Activated CD8-positive, alpha-beta T cell treated with anti-CD3 and anti-CD28 coated beads for 36 hours (primary cell): ENCODE results near the gene UBE4B. TPM values are rescaled to one million over a fixed set of nuclear protein-coding genes. Genes with fewer than 3 reads are reported as not detected.

Experiments used
- ATAC-seq: fragments of 200-7000 bp; cut with Tn5 transposase; one replicate; pipeline ENCODE4 v1.10.0; 2021; ENCODE audit warnings: mild to moderate bottlenecking, moderate library complexity
- CTCF ChIA-PET: fragments of 350-600 bp; sonication (Branson Sonifier 250); formaldehyde crosslinking; loops from one replicate; lab custom pipeline; 2021; ENCODE audit warnings: antibody characterized with exemption; lab: Charles Lee
- POLR2A ChIA-PET: fragments of 350-600 bp; sonication (Branson Sonifier 250); formaldehyde crosslinking; loops from one replicate; lab custom pipeline; 2021; ENCODE audit warnings: antibody characterized with exemption; lab: Charles Lee
- DNase-seq: peaks from one replicate; pipeline ENCODE4 v3.0.0-alpha.2; 2020
- H3K27ac Mint-ChIP-seq: one replicate; pipeline ENCODE4 v1.8.0; 2021; ENCODE audit warnings: mild to moderate bottlenecking, mixed read lengths
- H3K27me3 Mint-ChIP-seq: one replicate; pipeline ENCODE4 v1.8.0; 2021; ENCODE audit warnings: mixed read lengths
- H3K36me3 Mint-ChIP-seq: one replicate; pipeline ENCODE4 v1.8.0; 2021; ENCODE audit warnings: low read depth, mixed read lengths
- H3K4me1 Mint-ChIP-seq: one replicate; pipeline ENCODE4 v1.8.0; 2021; ENCODE audit warnings: low read depth, mixed read lengths
- H3K4me3 Mint-ChIP-seq: one replicate; pipeline ENCODE4 v1.8.0; 2021; ENCODE audit warnings: mild to moderate bottlenecking, moderate library complexity, mixed read lengths
- H3K9me3 Mint-ChIP-seq: one replicate; pipeline ENCODE4 v1.8.0; 2021; ENCODE audit warnings: mixed read lengths
- CTCF ChIP-seq: fragments of 200-600 bp; IDR thresholded peaks from one replicate; pipeline ENCODE4 v1.8.0; 2022; ENCODE audit warnings: antibody characterized with exemption, mild to moderate bottlenecking
- intact Hi-C: fragments of 100-400 bp; cut with micrococcal nuclease; formaldehyde crosslinking; loops from one replicate; pipeline ENCODE4 v1.10.0; 2022
- total RNA-seq, 2 experiments: library from RNA; stranded (reverse); gene quantifications; one replicate each; pipeline ENCODE4 v1.2.3, GENCODE V29; 2021

UBE4B gene
- total RNA-seq, 2 experiments from 2014 or later, result 21.0 to 26.2 TPM

GRCh38 chr1:10101929-10102328, 69.2 kb downstream of the UBE4B start:
- intact Hi-C loops, result no loop called here
- ChIA-PET CTCF (no interaction called here), POLR2A (interaction anchor here (0.7 kb wide), 1 partner anchor 156 kb away, joined by 3 read pairs; no protein-coding TSS in a partner anchor)
- no peak for TF ChIP-seq CTCF
- Mint-ChIP-seq H3K9me3 (no peaks in the 10 kb centered on the region), H3K36me3 (peaks cover 31% of the 10 kb centered on the region), H3K4me3 (no peak overlapping the region), H3K4me1 (no peaks in the 10 kb centered on the region), H3K27me3 (no peaks in the 10 kb centered on the region), H3K27ac (no peak overlapping the region)
- ATAC-seq (no peak), DNase-seq (no peak)

- H3K4me3 Mint-ChIP-seq, result no peak overlapping the region
- CTCF ChIA-PET, result no interaction called here
- peaks cover 35% of the 10 kb centered on the region for H3K36me3 Mint-ChIP-seq
- no peak for TF ChIP-seq CTCF
- no peaks in the 10 kb centered on the region for H3K4me1 Mint-ChIP-seq
- H3K27ac Mint-ChIP-seq, result no peak overlapping the region
- POLR2A ChIA-PET, result no interaction called here
- DNase-seq, result no peak
- no peaks in the 10 kb centered on the region for H3K27me3 Mint-ChIP-seq
- no peaks in the 10 kb centered on the region for H3K9me3 Mint-ChIP-seq
- intact Hi-C loops, result no loop called here
- no peak for ATAC-seq
Measured at GRCh38 chr1:10103193-10103592, 70.4 kb downstream of the UBE4B start.

- Mint-ChIP-seq H3K36me3 (peaks cover 23% of the 10 kb centered on the region), H3K9me3 (no peaks in the 10 kb centered on the region), H3K27ac (no peak overlapping the region), H3K27me3 (no peaks in the 10 kb centered on the region), H3K4me1 (no peaks in the 10 kb centered on the region), H3K4me3 (no peak overlapping the region)
- ChIA-PET CTCF (no interaction called here), POLR2A (no interaction called here)
- TF ChIP-seq CTCF, result no peak
- no peak for ATAC-seq
- intact Hi-C loops, result no loop called here
- no peak for DNase-seq
Measured at GRCh38 chr1:10104834-10105233, 72.1 kb downstream of the UBE4B start.

GRCh38 chr1:10105484-10105883, 72.7 kb downstream of the UBE4B start:
- Mint-ChIP-seq H3K4me1 (no peaks in the 10 kb centered on the region), H3K9me3 (no peaks in the 10 kb centered on the region), H3K36me3 (peaks cover 23% of the 10 kb centered on the region), H3K27me3 (no peaks in the 10 kb centered on the region), H3K4me3 (no peak overlapping the region), H3K27ac (no peak overlapping the region)
- intact Hi-C loops, result no loop called here
- ATAC-seq (no peak), DNase-seq (no peak)
- no peak for TF ChIP-seq CTCF
- ChIA-PET POLR2A (interaction anchor here (0.6 kb wide), 1 partner anchor 219 kb away, joined by 3 read pairs; no protein-coding TSS in a partner anchor), CTCF (no interaction called here)

- Mint-ChIP-seq H3K9me3 (no peaks in the 10 kb centered on the region), H3K27me3 (no peaks in the 10 kb centered on the region), H3K4me1 (no peaks in the 10 kb centered on the region), H3K27ac (no peak overlapping the region), H3K4me3 (no peak overlapping the region), H3K36me3 (peaks cover 25% of the 10 kb centered on the region)
- CTCF ChIA-PET, result no interaction called here
- POLR2A ChIA-PET, result interaction anchor here (0.6 kb wide), 1 partner anchor 219 kb away, joined by 3 read pairs; no protein-coding TSS in a partner anchor
- TF ChIP-seq CTCF, result no peak
- DNase-seq (no peak), ATAC-seq (no peak)
- intact Hi-C loops, result no loop called here
Measured at GRCh38 chr1:10106241-10106640, 73.5 kb downstream of the UBE4B start.
